Stimulated activated CD8-positive, alpha-beta memory T cell treated with anti-CD3 and anti-CD28 coated beads, Interleukin-12 subunit alpha, Interleukin-12 subunit beta, amount 100 ng/mL, for 24 hours (primary cell): ENCODE measurements around the gene ZSCAN18.

Source experiments
- DNase-seq: peaks from one replicate; pipeline ENCODE4 v3.0.0-alpha.2; 2020; ENCODE audit errors: extremely low read depth

ZSCAN18 gene

GRCh38 chr19:58044886-58045285, 53.1 kb downstream of the ZSCAN18 start:
- no peak for DNase-seq

- DNase-seq: no peak
These were observed 53.6 kb downstream of the ZSCAN18 start for GRCh38 chr19:58044391-58044790.

DNA sequence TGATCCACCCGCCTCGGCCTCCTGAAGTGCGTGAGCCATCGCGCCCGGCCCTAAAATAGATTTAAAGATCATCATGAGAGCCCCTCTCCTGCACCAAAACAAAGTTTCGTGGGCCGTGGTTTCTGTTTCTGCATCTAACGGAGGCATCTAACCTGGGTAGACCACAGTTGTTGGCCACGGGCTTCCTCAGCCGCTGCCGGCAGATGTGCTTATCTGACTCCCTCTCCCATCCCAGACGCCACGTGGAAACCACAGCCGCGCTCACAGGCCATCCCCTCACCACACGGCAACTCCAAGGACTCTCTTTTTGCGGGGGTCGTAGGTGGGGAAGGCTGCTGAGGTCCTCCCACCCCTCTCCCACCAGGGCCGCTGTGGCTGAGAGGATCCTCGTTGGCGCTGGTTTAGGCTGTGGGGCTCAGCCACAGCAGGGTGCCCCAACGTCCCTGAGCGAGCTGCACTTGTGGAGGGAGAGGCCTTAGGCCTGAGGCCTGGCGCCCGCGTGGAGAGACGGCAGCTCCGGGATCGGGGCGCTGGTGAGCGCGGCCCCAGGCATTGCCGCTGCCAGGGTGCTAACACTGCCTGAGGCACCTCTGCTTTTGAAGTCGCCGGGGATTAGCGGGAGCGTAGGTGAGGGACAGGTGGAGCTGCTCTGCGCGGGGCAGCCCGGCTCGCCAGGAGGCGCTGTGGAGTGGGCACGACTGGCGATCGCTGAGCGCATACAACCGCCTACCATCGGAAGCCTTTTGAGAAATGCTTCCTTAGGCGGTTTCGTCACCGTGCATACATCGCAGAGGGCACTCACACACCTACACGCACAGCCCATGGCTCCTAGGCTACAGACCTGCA, 55.3 kb downstream of the ZSCAN18 start:
- no peak for DNase-seq

DNA sequence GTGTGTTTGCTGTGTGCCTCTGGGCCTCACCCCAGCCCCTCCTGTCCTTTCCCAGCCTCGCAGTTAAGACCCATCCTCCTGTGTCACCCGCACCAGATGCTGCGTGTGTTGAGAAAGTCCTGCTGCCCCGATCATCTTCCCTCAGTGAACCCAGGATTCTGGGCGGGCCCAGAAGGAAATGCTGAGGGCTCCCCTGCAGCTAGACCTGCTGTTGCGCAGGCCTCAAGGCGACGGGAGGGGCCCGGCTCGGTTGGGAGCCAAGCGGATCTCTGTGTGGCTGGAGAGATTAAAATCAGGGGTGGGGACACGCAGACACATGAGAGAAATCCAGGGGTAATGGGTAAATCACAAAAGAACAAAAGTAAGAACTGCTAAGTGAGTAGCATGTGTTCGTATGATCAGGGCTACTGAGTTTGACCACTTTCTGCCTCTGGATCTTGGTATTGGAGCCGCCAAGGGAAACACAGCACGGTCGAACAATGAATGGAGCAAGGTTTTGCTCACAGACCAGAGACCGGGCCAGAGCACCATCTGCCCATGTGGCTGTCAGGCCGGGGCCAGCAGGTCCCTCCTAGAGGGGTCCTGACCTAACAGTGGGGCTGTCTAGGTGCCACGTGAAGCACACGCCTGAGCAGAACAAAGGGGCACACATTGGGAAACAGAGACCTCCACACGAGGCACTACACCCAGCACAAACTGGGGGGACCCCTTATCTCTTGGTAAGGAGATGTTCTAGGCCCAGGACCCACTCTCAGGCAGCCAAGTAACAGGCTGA, 57.1 kb downstream of the ZSCAN18 start:
- DNase-seq: no peak

DNA sequence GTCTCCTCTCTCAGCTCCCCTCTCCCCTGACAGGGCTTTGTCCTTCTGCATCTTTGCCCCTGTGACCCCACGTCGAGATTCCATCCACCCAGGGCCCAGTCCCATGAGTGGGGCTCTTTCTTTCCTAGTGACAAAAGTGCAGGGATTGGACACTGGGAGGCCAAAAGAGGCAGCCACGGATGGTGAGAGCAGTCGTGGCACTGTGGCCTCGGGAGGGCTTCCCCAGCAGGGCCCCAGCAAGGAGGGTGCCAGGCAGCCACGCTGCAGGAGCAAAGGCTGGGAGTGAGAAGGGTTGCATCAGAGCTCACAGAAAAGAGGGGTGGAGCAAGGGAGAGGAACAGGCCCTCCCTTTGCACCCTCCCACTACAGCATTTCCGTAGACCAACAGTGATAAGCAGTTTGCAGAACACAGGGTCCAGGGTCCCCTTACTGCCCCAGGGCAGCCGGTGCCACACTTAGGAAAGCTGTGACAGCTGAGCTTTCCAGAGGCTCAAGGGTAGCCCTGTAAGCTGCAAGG, 59.3 kb downstream of the ZSCAN18 start:
- DNase-seq: no peak

- DNase-seq: no peak
These were observed 59.9 kb downstream of the ZSCAN18 start for GRCh38 chr19:58037927-58038687.

DNA sequence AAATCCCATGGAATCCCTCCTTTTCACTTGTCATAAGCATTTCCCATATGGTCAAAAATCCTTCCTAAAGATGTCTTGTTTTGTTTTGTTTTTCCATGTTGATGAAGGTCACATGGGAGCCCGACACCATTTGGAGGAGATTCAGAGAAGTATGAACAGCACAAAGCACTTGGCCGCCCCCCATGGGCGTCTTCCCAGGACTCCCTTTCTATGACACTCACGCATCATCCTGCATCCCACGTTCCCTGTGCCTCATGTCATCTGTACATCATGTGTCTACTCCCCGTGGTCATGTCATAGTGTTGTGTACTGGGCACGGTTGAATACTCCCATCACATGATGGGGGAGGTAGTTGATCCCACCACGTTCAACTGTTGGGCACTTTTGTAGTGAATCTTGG, 62.2 kb downstream of the ZSCAN18 start:
- DNase-seq: no peak

- DNase-seq: no peak
These were observed 63.6 kb downstream of the ZSCAN18 start for GRCh38 chr19:58034477-58034793.
